Bronchial smooth muscle cell (primary cell): Measurements from ENCODE around the gene ZNF117. TPM values are rescaled to one million over a fixed set of nuclear protein-coding genes. Genes with fewer than 3 reads are reported as not detected.

Experiments used
- total RNA-seq: library from RNA; depleted of rRNA; stranded (reverse); fragments of >200 nt; gene quantifications from 2 replicates; pipeline ENCODE4 v1.2.1, GENCODE V29; 2014

ZNF117 gene
- total RNA-seq = 2.7 and 4.7 TPM in 2 replicates

DNA sequence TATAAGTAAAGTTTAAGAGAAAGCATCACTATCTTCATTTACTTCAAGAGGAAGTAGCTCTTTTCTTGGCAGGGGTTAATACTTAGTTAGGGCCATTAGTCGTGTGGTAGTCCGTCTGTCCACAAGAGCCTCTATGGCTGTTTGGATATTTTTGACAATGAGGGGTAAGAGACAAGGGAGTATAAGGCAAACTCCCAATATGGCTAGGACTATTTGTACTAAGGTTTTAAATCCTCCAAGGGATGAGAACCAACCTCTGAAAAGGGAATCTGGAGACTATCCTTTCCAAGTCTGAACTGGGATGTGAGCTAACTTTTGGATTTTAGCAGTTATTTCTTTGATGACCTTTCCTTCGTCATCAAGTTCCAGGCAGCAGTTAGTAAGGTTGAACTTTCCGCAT, at the start of gene ZNF117:
Gene ZNF117, minus strand, starts transcription at position 101 of the 400 bp plus-strand sequence.

DNA sequence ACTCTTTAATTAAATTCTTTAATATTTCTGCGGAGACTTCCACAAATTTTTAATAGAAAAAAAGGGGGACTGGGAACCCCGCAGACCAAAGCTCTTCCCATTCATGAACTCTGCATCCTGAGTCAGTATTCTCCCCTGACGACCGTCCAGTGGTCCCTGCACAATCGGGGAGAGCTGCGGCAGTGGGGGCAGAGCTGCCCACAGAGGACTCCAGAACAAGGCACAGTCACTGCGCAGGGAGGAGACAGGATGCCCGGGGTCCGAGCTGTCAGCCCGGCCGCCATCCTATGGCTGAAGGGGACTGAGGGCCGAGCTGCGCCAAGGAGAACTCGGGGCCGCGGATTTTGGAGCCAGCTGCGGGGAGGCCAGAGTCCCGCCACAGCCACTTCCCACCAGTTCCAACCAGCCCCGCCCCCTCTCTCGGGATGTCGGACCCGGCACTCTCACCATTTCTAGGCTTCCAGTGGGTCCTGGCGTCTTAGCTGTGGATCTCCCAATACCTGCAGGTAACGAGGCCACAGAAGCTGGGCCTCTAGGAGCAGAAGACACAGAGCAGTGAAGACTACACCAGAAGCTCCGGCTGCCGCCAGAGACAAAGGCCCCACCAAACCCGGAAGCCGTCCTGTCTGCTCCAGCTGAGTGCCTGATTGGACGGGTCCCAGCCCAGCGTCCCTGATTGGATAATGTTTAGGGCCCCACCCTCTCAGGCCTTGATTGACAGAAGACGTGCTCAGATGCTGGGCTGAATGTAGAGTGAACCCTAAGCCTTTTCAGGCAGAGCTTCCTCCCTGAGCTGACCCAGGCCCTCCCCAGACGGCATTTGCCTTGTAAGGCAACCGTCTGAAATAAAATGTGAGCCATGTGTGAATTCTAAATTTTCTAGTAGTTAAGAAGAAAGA, 15.5 kb upstream of the ZNF117 start, which contains the start of gene ERV3-1:
Gene ERV3-1, minus strand, starts transcription at position 594 of the 899 bp plus-strand sequence. CDS start 13,661 bp downstream, outside the sequence.

Other genes starting within 250 kb of the ZNF117 start
- gene ZNF138, start 196.6 kb downstream of the ZNF117 start, total RNA-seq = 2.1 and 4.7 TPM in 2 replicates
- 2.1 and 3.0 TPM in 2 replicates for gene ZNF273, start 87.8 kb downstream of the ZNF117 start, total RNA-seq
- gene ERV3-1, start 15.7 kb upstream of the ZNF117 start, total RNA-seq = 6.5 and 8.2 TPM in 2 replicates